Stimulated activated CD8-positive, alpha-beta memory T cell treated with anti-CD3 and anti-CD28 coated beads, Interleukin-12 subunit alpha, Interleukin-12 subunit beta, amount 100 ng/mL, for 24 hours (primary cell): ENCODE data around the gene GSTCD.
"Not testable (repeated sequence)": the region's sequence is repeated elsewhere in the genome, so short reads cannot be mapped to it uniquely, and the experiment has no call there.

Source experiments
- DNase-seq: peaks from one replicate; pipeline ENCODE4 v3.0.0-alpha.2; 2020; ENCODE audit errors: extremely low read depth

The GSTCD gene

DNA sequence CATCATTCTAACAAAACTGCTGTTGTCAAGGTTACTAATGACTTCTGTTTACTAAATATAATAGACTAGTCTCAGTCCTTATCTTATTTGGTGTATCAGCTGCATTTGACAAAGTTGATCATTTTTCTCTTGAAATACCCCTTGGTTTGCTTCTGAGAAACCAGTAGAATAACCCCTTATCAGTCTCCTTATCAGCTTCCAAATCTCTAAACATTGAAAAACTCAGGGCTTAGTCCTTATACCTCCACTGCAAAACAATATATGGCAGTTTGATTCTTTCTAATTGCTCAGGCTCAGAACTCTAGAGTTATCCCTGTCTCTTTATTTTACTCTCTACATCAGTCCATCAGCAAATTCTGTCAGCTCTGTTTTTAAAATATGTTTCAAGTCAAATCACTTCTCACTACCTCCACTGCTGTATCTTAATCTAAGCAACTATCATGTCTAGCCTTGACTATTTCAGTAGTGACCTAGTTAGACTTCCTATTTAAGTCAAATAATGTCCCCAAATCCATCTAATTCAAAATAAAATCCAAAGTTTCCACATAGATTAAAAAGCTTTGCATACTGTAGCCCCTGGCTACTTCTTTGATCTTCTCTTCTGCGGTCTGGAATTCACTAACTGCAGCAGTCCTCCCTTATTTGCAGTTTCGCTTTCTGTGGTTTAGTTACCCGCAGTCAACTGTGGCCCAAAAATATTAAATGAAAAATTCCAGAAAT lies 99.6 kb downstream of the GSTCD start:
- no peak for DNase-seq

DNA sequence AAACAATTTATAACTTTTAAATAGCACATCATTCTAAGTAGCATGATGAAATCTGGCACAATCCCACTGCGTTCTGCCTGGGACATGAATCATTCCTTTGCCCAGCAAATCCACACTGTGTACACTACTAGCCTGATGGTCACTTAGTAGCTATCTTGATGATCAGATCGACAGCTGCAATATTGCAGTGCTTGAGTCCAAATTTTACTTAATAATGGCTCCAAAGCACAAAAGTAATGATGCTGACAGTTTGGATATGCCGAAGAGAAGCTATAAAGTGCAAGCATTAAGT lies 100.1 kb downstream of the GSTCD start:
- no peak for DNase-seq

- no peak for DNase-seq
Measured at GRCh38 chr4:105815701-105816100, 107.1 kb downstream of the GSTCD start.

- DNase-seq: no peak
Measured at GRCh38 chr4:105822061-105822460, 113.5 kb downstream of the GSTCD start.

DNA sequence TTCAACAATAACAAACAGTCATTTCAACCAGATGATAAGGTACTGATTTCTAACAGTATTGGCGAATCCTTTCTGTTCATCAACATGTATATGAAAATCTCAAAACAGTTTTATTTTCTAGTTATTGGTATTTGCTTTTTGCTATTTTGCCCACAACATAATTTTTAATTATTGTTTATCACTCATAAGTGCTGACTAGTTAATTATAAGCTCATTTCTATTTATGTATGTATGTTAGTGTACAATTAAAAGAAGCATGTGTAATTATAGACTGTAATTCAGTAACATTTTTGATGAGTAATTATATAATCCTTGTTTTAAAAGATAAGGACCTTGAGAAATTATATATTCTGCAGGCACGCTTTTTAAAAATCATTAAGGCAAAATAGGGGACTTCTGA lies 119.5 kb downstream of the GSTCD start:
- no peak for DNase-seq

GRCh38 chr4:105831189-105831588 lies 122.6 kb downstream of the GSTCD start:
- no peak for DNase-seq

DNA sequence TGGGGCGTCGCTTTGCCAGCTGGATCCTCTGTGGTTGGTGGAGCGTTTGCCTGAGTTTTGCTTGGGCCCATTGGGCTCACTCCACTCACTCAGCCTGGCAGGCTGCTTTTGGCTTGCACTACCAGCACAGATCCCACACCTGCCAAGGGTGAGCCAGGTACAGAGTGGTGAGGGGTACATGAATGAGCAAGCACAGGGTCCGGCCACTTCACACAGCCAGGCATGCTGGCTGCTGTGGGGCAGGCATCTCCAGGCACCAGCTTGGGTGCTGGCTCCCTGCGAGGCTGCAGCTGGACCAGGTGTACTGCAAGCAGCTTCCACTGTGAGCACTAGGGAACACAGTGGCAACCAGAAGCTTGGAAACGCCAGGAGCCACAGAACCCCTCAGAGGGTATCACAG lies 126.6 kb downstream of the GSTCD start:
- no peak for DNase-seq

DNA sequence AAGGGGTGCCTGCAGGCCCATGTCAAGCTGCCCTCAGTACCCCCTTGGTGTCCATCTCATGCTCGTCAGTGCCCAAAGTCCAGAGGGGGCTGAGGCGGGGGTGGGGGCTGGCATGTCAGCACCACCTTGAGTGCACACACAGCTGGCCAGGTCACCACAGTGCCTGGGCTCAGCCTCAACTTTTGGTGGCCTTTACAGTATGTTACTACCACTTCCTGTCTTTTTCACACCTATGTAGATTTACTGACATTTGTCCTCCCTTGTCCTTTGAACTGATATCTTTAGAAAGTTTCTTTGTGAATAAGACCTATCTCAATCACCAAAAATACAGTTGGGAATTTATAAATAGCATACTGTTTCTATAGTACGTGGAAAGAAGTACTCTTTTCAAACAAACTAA lies 128.0 kb downstream of the GSTCD start:
- DNase-seq: no peak

DNA sequence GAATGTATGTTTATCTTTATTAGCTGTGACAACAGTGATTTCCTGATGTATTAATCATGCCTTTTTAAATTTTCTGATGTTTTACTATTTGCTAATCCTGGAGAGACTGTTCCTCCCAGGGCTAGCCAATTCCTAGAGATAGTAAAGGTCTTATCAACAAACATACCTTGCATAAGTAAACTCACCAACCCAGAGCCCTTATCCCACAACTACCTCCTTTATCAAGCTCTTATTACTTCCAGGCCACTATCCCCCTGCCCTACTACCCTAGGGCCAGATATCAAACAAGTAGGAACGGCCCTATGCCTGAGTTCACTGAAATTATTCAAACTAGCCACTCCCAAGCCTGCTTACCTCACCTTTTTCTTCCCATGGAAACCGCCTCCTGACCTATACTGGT lies 128.5 kb downstream of the GSTCD start:
- no peak for DNase-seq

GRCh38 chr4:105838082-105838481 lies 129.5 kb downstream of the GSTCD start:
- no peak for DNase-seq

DNA sequence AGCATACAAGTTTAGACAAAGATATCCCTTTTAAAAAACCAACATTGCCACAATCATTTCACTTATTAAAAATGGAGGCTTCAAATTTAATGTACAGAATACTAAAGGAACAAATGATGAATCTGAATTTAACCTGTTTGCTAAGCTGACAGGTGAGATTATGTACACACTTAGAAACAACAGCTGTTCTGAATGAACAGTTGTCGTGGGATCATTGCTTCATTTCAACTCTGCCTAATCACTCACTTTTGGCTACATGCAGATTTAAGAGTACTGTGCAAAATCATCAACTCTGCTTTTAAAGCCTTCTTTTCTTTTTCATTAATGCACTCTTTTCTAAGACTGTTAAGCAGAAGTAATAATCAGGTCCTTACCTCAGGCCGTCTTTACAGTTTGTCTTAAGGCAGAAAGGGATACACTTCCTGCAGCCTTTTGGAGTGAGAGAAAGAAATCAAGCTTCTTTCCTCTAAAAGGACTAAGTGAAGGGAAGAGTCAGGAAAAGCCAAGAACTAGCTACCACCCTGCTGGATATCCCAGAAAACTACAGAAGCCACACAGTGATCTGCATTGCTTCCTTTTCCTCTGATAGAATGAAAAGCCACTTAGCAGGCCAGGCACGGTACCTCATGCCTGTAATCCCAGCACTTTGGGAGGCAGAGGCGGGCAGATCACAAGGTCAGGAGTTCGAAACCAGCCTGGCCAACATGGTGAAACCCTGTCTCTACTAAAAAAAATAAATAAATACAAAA lies 132.0 kb downstream of the GSTCD start:
- no peak for DNase-seq

- no peak for DNase-seq
Measured at GRCh38 chr4:105843941-105844340, 135.4 kb downstream of the GSTCD start.

GRCh38 chr4:105845559-105845958 lies 137.0 kb downstream of the GSTCD start:
- DNase-seq: no peak

GRCh38 chr4:105848359-105848758 lies 139.8 kb downstream of the GSTCD start:
- DNase-seq: not testable (repeated sequence)

GRCh38 chr4:105851196-105851595 lies 142.6 kb downstream of the GSTCD start:
- no peak for DNase-seq

DNA sequence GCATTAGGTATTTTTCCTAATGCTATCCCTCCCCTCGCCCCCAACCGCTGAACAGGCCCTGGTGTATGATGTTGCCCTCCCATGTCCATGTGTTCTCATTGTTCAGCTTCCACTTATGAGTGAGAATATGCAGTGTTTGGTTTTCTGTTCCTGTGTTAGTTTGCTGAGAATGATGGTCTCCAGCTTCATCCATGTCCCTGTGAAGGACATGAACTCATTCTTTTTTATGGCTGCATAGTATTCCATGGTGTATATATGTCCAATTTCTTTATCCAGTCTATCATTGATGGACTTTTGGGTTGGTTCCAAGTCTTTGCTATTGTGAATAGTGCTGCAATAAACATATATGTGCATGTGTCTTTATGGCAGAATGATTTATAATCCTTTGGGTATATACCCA lies 143.6 kb downstream of the GSTCD start:
- DNase-seq: not testable (repeated sequence)

DNA sequence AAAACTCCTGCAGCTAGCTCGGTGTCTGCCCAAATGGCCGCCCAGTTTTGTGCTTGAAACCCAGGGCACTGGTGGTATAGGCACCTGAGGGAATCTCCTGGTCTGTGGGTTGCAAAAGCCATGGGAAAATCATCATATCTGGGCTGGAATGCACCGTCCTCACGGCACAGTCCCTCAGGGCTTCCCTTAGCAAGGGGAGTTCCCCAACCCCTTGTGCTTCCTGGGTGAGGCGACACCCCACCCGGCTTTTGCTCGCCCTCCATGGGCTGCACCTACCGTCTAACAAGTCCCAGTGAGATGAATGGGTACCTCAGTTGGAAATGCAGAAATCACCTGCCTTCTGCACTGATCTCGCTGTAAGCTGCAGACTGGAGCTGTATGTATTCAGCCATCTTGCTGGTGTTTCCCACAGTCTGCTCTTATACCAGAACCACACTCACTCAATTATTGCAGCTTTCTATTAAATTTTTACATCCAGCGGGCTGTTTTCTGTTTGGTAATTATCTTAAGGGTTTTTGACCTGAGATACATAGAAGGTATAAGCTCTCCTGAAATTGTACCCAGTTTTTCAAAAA lies 150.0 kb downstream of the GSTCD start:
- DNase-seq: no peak

- DNase-seq: no peak
Measured at GRCh38 chr4:105859233-105859632, 150.6 kb downstream of the GSTCD start.

GRCh38 chr4:105870963-105871362 lies 162.4 kb downstream of the GSTCD start:
- no peak for DNase-seq

- no peak for DNase-seq
Measured at GRCh38 chr4:105871997-105872396, 163.4 kb downstream of the GSTCD start.

DNA sequence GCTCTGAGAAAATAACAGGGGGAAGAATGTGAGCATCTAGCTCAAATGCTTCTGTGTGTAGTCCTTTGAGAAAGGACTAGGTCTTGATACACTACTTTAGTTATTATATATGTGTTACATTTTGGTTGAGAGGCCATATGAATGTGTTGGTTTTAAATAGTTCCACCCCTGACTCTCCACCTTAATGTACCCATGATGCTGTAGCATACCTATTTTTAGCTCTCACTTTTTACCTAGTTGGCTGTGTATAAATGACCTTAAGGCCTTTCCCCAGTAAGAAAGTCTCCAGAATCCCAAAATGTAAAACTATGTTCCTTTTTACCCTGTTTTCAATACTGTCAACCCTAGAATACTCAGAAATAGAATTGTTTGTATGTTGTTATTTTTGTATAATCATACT lies 166.6 kb downstream of the GSTCD start:
- DNase-seq: no peak

GRCh38 chr4:105878668-105879067 lies 170.1 kb downstream of the GSTCD start:
- no peak for DNase-seq

GRCh38 chr4:105887508-105887907 lies 178.9 kb downstream of the GSTCD start:
- no peak for DNase-seq
